Right lung (tissue), 5 donors: ENCODE results near the gene RAD23B. TPM values are rescaled to one million over a fixed set of nuclear protein-coding genes. Genes with fewer than 3 reads are reported as not detected.
A peak's percentile ranks its signal among the peaks of the same experiment; 100 is the strongest.

Experiments used
- DNase-seq, 2 donors: peaks; one replicate each; pipeline ENCODE4 v3.0.0-alpha.2; 2013
- polyA plus RNA-seq, 5 donors: library from polyadenylated mRNA; unstranded; fragments of 120-200 nt; gene quantifications; one replicate each; pipeline versions ENCODE4 v1.2.1 to v1.2.3, GENCODE V29; 2013; ENCODE audit warnings: inconsistent platforms in 1 of 5, low replicate concordance in 1 of 5; ENCODE audit not compliant: insufficient read length in 5 of 5, insufficient read depth in 1 of 5

The RAD23B gene
- polyA plus RNA-seq, 5 donors = 110 to 130 (median 118) TPM

DNA sequence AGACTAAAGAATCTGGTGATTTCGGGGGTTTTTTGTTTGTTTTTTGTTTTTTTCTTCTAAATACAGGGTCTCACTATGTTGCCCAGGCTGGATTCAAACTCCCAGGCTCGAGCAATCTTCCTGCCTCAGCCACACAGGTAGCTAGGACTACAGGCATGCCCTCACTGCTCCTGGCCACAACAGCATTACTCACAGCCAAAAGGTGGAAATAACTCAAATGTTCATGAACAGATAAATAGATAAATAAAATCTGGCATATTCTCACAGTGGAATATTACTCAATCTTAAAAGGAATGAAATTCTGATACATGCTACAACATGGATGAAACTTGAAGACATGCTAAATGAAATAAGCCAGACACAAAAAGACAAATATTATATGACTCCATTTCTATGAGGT, 19.8 kb upstream of the RAD23B start:
- DNase-seq = no peak

DNA sequence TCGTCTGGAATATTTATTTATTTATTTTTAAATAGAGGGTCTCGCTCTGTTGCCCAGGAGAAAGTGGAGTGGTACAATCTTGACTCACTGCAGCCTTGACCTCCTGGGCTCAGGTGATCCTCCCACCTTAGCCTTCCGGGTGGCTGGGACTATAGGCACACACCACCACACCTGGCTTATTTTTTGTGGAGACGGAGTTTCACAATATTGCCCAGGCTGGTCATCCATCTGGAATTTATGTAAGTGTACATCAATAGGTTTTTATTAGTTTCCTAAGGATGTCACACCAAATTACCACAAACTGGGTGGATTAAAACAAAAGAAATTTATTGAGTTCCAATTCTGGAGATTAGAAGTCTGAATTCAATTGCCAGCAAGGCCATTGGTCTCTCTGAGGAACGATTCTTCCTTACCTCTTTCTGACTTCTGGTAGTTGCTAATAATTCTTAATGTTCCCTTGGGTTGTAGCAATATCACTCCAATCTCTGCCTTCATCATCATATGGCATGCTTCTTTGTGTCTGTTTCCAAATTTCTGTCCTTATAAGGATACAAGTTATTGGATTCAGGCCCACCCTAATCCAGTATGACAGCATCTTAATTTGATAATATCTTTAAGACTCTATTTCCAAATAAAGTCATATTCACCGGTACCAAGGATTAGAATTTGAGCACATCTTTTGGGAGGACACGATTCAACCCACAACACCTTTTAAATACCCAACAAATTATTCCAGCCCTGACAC, 16.3 kb upstream of the RAD23B start:
- DNase-seq = no peak

DNA sequence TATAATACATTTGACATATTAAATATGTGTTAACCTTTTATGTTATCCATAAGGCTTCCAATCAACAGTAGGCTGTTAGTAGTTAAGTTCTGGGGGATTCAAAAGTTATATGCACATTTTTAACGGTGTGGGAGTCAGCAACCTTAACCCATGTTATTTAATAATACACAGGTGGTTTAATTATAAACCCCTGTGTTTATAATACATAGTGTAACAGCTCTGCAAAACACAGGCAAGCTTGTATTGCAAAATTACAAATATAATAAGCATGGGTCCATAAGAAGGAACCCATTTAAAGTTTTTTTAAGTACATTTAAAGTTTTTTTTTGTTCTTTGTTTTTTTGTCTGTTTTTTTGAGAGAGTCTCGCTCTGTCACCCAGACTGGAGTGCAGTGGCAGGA, 14.5 kb upstream of the RAD23B start:
- DNase-seq = no peak

DNA sequence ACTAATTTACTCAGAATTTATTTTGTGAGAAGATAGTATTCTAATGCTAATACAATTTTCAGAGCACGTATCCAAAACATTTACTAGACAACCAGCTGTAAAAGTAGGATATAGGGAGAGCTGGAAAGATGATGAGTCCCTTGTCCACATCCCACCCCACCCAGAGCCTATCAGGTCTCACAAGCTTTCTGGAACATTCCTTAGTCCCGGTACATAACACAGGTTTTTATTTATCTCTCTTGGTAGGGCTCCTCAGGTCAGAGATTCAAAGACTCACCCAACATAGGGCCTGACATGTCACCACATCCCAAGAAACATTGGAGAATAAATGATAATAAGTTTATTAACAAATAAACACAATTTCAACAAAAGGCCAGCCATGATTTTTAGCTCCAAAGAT, 13.8 kb upstream of the RAD23B start:
- DNase-seq = no peak

DNA sequence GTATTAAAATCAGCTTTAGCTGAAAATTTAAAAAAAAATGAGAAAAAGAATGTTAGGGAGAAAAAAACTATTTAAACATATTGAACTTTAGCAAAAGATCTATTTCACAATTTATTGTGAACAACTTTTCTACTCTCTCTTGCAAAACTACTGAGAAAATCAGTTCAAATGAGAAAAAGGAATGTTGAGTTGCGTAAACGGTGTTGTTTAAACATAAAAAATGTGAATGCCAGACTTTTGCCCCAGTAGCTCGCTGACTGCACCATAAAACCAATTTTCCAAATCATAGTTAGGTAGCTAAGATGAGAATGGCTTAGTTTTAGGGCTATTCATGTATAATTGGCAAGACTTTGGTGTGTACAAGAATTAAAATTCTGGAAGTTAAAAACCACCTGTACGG, 13.4 kb upstream of the RAD23B start:
- no peak for DNase-seq

DNA sequence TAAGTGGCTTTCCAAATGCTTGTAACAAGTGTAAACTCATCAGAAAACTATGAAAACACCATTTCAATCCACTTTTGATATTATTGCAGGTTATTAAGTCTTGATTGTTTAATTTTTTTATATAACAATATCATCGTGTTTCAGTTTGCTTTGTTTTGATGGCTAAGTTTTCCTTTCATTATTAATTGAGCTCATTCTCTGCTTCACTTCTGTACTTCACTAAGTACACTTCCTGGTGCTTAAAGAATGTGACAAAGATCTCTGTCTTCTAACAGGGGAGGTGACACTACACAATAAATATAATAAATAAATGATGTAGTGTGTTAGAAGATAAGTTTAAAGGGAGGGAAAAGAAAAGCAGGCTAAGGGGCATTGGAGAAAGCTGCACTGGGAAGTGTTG, 13.0 kb upstream of the RAD23B start:
- DNase-seq = no peak

DNA sequence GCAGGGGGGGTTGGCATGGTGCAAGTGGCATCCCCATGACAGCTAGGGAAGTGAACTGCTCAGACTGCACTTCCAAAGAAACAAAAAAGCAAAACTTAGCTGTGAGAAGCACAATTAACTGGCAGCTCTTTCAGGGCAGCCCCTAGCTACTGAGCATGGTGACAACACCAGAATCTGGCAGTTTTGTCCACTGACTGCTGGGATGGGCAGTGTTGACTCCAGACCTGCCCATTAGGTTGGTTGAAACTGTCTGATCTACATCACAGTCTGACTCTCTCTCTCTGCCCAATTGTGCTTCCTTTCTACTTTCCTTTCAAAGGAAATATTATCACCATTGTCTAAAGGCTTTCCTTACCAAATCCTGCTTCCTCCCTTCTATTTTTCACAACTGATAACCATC, 12.5 kb upstream of the RAD23B start:
- no peak for DNase-seq

DNA sequence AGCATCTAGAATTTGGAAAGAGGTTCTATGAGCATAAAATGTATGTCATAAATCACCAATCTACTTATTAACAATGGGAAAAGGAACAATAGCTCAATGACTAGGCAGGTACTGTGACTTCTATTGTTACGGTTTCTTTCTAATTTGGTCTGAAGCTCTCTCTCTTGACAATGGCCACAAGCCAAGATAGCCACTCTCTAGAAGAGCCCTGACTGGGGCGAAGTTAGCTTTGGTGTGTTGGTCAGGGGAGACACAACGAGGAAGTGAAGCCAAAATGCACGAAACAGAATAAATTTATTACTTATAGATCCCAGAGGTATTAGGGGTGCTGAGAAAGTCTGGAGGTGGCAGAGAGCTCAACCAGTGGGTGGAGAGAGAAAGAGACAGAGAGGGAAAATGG, 9.4 kb upstream of the RAD23B start:
- no peak for DNase-seq

DNA sequence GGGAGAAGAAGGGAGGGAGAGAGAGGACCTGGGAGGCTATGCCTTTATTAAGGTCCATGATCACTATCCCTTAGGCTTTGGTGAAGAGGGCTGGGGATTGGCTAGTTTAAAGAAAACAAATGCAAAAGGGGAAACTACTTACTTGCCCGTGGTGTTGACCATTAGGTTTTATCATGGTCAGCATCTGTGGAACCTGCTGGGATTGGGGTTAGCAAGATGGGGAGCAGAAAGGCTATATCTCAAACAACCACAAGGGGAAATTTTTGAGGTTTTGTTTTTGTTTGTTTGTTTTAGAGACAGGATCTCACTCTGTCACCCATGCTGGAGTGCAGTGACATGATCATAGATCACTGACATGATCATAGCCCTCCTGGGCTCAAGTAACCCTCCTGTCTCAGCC, 9.0 kb upstream of the RAD23B start:
- DNase-seq = no peak

DNA sequence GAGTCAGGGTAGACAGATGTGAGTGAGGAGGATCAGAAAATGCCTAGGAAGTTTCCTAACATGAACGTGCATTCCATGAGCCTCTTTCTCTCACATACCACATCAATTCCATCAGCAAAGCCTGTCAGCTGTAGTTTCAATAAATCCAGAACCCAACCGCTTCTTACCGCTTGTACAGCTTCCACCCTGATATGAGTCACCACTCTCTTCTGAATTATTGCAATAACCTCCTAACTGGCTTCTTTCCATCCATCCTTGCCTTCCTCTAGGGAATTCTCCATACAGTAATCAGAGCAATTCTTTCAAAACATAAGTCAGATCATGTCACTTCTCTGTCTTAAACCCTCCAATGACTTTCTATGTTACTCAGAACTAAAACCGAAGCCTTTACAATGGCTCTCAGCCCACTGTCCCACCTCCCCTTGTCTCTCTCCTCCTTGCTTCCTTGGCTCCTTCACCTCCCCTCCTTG, 8.1 kb upstream of the RAD23B start:
- no peak for DNase-seq

DNA sequence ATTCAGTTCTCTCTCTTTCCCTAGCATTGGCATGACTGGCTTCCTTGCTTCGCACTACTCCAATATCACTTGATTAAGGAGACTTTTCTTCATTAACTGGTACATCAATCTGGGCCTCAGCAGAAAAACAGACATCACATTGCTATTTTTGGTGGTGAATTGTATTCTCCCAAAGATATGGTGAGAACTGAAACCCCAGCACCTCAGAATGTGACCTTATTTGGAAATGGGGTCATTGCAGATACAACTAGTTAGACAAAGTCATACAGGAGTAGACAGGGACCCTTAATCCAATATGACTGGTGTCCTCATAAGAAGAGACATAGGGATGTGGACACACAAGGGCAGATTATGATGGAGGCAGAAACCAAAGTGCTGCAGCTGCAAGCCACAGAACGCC, 7.5 kb upstream of the RAD23B start:
- DNase-seq = no peak

DNA sequence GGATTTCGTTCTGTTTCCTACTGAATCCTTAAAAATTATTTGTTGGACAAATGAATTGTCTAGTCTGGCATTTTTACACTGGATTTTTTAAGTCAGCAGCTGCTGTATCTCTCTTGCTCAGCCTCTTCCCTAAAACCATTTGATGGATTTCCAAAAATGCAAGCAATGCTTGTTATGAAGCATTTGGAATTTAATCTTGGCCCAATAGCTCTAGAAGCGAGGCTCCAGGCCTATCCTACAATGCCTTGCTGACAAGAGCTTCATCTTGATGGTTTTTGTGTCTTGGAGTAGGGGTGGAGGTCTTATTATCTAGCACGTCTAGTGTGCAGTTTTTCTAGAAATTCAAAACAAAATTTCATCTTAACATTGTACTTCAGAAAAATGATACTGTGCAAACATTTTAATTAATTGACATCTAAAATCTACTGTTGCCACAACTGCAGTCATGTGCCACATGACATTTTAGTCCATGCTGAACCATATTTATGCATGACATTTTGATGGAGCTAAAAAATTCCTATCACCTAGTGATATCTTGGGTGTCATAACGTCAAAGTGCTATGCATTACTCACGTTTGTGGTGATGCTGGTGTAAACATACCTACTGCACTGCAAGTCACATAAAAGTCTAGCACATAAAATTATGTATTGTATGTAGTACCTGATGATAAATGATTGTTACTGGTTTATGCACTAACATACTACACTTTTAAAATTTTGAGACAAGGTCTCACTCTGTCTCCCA, 5.9 kb upstream of the RAD23B start:
- DNase-seq = no peak

DNA sequence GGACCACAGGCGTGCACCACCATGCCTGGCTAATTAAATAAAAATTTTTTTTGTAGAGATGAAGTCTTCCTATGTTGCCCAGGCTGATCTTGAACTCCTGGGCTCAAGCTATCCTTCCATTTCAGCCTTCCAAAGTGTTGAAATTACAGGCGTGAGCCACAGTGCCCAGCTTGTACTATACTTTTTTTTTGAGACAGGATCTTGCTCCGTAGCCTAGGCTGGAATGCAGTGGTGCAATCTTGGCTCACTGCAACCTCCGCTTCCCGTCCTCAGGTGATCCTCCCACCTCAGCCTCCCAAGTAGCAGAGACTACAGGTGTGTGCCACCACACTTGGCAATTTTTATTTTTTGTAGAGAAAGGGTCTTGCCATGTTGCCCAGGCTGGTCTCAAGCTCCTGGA, 5.3 kb upstream of the RAD23B start:
- DNase-seq = no peak

DNA sequence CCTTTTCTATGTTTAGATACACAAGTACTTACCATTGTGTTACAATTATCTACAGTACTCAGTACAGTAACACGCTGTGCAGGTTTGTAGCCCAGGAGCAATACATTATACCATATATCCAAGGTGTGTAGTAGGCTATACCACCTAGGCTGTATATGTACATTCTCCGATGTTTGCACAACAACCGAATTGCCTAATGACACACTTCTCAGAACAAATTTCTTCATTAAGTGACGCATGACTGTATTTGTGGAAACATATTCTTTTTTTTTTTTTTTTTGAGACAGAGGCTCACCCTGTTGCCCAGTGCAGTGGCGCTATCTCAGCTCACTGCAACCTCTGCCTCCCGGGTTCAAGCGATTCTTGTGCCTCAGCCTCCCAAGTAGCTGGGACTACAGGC, 4.0 kb upstream of the RAD23B start:
- DNase-seq = no peak

DNA sequence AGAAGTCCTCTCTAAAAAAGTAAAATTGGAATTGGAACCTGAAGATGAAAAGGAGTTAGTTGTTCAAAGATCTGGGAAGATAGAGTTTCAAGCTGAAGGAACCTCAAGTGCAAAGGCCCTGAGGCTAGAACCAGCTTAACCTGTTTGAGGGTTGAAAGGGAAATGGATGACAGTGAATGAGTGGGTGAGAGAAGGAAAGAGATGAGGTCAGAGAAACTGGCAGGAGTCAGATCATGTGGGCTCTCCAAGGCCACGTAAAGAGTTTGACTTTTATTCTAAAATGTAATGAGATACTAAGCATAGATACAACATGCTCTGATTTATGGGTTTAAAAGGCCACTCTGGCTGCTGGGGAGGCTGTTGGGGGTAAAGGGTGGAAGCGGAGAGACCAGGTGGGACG, 2.5 kb upstream of the RAD23B start:
- no peak for DNase-seq

DNA sequence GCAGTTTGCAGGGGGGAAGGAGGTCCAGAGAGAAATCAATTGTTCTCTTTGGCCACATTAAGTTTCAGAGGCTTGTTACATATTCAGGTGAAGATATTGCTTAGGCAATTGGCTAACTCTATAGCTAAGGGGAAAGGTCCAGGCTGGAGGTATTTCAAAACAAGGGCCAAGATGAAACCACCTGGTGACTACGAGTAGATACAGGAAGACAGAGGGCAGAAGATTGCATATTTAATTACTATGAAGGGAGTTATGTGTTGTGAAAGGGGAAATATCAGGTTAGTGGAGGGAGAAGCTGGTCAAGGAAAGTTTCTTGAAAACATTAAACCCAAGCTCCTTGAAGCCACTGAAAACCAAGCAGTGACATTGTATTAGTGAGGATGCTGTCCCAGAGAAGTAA, 1.9 kb upstream of the RAD23B start:
- no peak for DNase-seq

DNA sequence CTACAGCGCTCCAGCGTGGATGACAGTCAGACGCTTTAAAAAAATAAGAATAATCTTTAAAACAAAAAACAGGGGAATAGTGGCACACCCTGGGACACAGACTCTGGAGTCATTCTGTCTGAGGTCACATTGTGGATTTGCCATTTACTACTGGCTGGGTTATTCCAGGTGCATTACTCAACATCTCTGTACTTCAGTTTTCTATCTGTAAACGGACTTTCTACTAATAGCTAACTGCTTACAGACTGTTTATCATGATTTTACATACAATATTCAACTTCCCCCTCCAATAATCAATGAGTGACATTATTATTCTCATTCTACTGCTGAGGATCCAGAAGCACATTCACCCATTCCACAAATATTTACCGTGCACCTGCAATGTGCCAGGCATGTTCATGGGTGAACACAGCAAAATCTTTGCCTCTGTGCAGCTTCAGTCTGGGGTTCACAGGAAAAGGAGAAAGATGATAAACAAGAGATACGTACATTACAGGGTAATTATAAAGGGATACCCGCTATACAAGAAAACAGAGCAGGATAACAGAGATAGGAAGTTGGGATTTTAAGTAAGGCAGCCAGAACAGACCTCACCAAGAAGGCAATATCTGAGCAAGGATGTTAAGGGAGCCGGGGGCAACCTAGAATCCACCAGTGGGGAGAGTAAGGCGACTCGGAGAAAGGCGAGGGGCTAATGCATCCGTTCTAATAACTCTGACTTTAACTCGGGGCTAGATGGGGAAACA, 984 bp upstream of the RAD23B start:
- no peak for DNase-seq

DNA sequence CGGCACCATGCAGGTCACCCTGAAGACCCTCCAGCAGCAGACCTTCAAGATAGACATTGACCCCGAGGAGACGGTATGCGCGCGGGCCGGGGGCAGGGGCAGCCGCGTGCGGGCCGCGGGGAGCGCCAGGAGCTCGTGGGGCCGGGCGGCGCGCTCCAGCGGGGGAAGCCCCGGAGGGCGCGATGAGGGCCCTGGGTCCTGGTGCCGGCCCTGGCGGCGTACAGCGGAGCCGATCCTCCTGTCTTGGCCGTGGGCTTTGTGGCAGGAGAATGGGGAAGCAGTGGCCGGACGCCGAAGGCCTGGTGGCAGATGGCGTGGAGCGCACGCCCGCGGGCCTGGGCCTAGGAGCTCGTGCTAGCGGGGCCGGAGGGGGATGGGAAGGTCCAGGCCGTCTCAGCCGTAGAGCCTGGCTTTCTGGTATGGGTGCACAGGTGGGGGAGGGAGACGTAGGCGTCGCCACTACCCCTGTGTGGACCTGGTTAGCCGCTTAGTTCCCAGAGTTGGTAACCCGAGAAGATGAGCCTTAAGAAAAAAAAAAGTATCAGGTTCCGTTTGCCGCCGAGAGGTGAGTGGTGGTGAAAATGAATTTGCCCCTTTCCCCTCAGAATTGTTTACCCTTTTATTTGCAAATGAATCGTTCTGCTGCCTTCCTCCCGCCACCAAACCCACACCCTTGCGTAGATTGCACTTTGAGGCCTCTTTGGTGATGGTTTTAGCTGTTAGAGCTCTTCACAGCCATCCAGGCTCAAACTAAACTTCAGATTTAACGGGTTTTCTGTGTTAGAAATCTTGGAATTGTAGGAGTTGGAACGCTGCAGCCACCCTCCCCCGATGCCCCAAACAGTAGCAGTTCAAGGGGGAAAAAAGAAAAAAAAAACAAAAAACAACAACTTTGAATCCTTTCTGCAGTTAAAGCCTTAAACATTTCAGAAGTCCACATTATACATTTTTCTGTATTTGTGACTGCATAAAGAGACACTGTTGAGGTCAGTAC, 841 bp downstream of the RAD23B start:
- peak; percentile 64 to 67 for DNase-seq

DNA sequence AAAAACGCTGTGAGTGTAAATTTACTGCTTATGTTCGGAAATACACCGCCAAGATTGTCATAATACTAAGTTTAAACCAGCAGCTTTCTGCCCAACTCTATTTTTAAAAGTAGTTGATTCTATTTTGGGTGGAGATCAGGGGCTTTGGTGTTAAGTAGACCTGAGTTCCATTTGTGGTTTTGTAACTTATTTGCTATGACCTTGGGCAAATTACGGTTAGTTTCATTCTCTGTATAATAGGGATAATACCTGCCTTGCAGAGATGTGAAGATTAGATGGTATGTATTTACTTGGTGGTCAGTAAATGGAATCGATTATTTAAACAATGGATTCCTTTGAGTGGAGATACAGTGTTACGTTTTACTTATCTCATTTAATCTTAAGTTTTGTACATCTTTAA, 1.6 kb downstream of the RAD23B start:
- no peak for DNase-seq

DNA sequence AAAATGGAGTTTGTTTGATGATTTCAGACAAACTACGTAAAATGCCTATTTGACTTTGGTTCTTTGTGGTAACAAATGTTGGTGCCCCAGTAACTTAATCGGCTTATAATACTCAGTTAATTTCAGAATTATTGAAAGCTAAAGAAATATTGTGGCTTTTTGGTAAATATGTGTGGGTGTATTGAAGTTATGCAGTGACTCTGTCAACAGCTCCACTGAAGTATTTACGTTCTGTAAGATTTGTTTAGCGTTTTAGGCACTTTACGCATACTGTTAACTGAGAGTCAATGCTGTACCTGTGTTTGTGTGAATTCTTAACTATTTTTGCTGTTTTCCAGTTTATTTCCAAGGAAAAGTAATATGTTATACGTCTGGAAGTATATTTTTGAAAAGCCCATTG, 2.2 kb downstream of the RAD23B start:
- no peak for DNase-seq

DNA sequence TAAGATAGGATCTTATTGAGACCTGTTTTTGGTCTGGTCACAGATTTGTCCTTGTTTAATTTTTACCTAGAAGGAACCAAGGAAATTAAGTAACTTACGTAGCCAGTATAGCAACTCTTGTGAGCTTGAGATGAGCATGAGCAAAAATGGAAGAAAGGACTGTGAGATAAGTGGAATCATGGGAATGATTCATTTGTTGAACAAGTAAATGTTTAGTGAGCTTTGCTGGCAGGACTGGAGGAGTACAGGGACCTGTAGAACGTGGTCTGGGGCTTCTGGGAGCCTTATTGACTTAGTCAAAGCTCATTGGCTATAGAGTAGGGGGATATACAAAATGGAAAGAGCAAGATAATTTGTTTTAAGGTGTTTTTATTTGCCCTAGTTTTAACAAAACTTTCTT, 3.0 kb downstream of the RAD23B start:
- no peak for DNase-seq

DNA sequence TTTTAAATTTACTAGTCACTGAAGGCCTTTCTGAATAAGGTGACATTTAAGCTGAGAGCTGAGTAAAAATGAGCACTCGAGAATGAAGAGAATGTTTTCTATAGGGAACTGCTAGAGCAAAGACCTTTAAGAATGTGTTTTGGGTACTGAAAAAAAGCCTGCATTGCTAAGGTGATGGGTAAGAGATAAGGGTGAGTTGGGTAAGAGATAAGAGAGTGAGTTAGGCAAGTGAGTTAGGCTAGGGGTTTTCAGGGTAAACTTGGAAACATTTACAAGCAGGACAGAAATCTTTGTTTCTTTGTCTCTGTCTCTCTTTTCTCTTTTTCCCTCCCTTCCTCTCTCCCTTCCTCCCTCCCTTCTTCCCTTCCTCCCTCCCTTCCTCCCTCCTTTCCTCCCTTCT, 5.6 kb downstream of the RAD23B start:
- DNase-seq = no peak
